Motor neuron (in vitro differentiated cells): Measurements from ENCODE around the gene CFAP298. TPM values are rescaled to one million over a fixed set of nuclear protein-coding genes. Genes with fewer than 3 reads are reported as not detected.
A peak's percentile ranks its signal among the peaks of the same experiment; 100 is the strongest.
"Not testable (repeated sequence)": the region's sequence is repeated elsewhere in the genome, so short reads cannot be mapped to it uniquely, and the experiment has no call there.

Source experiments
- ATAC-seq, 8 experiments: fragments of 200-7000 bp; cut with Tn5 transposase; replicated peaks in 6 of 8; 2 replicates each; pipeline ENCODE4 v1.8.0; 2021; ENCODE audit warnings: mild to moderate bottlenecking in 8 of 8, moderate library complexity in 8 of 8
- H3K27ac ChIP-seq, 2 donors: fragments of 250-450 bp; sonication (Bioruptor Pico); 2 replicates each; pipeline ENCODE4 v1.9.0; 2021; ENCODE audit warnings: antibody characterized with exemption in 2 of 2, mild to moderate bottlenecking in 2 of 2, moderate library complexity in 1 of 2
- H3K4me1 ChIP-seq, 2 donors: fragments of 250-450 bp; sonication (Bioruptor Pico); replicated peaks in 1 of 2; 2 replicates each; pipeline ENCODE4 v1.6.1; 2021; ENCODE audit warnings: antibody characterized with exemption in 2 of 2, mild to moderate bottlenecking in 2 of 2, moderate library complexity in 1 of 2
- H3K4me3 ChIP-seq, 5 donors: fragments of 250-450 bp; sonication (Bioruptor Pico); 2 replicates each; pipeline ENCODE4 v1.9.0; 2021; ENCODE audit warnings: antibody characterized with exemption in 5 of 5, mild to moderate bottlenecking in 5 of 5, moderate library complexity in 4 of 5
- WGBS, 10 experiments: fragments of 450-650 bp; shearing (Covaris generic); methylation state at CpG; one replicate each; pipeline ENCODE4 v1.0.0; 2022; 5-methylcytosine and 5-hydroxymethylcytosine counted together
- in situ Hi-C, 9 experiments: fragments of 400-800 bp; cut with MboI; loops; one replicate each; pipeline ENCODE4 v1.15.0; 2021; ENCODE audit warnings: low sequenced_read_pairs in 9 of 9, low pct_unique_long_range_greater_than_20kb in 2 of 9; ENCODE audit not compliant: unreplicated experiment in 9 of 9
- total RNA-seq, 8 experiments: library from RNA; unstranded; fragments of 300-600 nt; gene quantifications; 2 replicates each; pipeline versions ENCODE4 v1.2.3 to v1.2.4, GENCODE V29; 2022

The CFAP298 gene
- total RNA-seq, 8 experiments from 2014 or later = 24.2 to 267 (median 33.8) TPM

DNA sequence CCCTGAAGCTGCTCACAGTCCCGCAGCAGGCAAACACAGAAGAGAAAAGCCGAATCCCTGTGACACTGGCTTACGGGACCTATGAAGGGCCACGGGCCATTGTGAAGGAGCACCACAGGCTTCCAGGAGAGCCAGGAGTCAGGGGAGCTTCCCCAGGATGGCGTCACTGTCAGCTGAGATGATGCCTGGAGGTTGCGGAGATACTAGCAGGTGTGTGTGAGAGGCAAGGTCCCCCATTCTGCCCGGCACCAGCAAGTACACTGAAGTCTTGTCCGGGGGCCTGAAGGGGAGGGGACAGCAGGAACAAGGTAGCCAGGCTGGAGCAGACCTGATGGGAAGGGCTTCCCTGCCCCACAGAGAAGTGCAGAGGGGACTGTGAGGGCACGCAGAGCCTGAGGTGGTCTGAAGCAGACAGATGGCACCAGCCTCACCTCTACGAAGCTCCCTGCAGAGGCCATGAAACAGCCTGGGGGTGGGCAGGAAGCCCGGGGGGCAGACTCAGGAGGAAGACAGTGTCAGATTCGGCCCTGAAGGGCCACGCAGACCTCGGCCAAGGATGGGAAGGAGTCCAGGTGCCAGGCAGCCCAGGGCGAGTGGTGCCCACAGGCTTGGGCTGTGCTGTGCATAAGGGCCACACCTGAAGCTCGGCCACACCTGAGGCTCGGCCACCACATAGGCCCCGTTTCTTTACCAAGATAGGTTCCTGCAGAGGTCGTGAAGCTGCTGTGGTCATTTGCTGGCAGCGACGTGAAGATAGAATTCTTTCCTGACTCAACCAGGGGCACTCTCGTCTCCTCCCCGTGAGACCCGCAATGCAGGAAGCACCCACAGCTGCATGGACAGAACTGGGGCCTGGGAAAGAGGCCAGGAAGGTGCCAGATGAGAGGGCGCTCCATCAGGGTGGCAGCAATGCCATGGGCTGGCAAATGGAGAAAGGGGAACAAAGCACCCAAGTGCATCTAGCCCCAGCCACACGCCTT is 36.9 kb downstream of the CFAP298 start:
- 0 to 100% (median 83%) methylated on average over 1 to 13 of the region's 26 CpGs; no CpG with 5 or more reads in 1 of the 10 experiments for WGBS, 10 experiments
- in situ Hi-C loops = loop anchor here in 6 of 9 experiments (10.0 to 25.0 kb wide), 2 partner anchors 163 to 170 kb away; partner anchors contain the start of gene EVA1C (in 5 of the 6)

DNA sequence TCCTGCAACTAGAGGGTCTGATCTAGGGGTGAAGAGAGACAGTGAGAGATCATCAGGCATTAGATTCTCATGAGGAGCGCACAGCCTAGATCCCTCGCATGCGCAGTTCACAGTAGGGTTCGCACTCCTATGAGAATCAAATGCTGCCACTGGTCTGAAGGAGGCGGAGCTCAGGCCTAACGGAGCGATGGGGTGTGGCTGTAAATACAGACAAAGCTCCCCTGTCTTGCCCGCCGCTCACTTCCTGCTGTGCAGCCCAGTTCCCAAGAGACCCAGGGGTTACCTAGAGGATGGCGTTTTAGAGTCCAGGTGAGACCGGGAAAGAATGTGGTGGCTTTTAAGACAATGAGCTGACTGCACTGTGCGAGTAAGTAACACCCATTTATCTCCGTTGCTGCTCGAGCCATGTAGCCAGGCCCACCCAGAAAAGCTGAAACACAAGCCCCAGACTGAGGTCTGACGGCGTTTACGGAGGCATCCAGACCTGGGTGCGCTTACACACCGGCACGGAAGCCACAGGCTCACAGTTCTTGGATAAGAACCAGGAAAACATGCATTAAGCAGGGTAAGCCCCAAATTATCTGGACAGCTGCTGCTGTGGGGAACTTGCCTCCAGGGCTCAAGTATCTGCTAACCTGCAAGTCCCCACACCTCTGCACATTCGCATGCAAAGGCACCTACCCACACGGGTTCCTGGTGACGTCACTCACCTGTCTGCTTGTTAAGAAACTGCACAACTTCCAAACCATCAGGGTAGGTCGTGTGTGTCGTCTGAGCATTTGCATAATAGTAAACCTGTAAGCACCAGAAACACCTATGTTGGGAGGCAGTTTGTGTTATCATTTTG is 39.4 kb downstream of the CFAP298 start:
- Histone ChIP-seq H3K4me1 (peaks cover 0 to 2% of the 10 kb centered on the region in 2 donors), H3K4me3 (no peak overlapping the region), H3K27ac (no peak overlapping the region)
- WGBS, 10 experiments = 56 to 97% (median 90%) methylated on average over 5 to 18 of the region's 25 CpGs; no CpG with 5 or more reads in 3 of the 10 experiments
- ATAC-seq = no peak
- in situ Hi-C loops = loop anchor here in 3 of 9 experiments (10.0 to 25.0 kb wide), 2 partner anchors 160 to 168 kb away; partner anchors contain the start of gene EVA1C (in 2 of the 3)

More for the DNA sequence above, 36.9 kb downstream of the CFAP298 start:
- Histone ChIP-seq H3K4me1 (no peaks in the 10 kb centered on the region), H3K27ac (no peak overlapping the region), H3K4me3 (no peak overlapping the region)
- ATAC-seq = no peak

DNA sequence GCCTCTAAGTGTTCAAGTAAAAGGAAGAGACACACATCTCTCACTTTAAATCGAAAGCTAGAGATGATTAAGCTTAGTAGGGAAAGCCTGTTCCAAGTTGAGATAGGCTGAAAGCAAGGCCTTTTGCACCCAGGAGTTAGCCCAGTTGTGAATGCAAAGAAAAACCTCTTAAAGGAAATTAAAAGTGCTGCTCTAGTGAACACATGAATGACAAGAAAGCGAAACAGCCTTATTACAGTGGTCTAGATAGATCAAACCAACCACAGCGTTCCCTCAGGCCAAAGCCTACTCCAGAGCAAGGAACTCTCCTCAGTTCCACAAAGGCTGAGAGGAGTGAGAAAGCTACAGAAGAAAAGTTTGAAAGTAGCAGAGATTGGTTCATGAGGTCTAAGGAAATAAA is 41.7 kb downstream of the CFAP298 start:
- H3K27ac ChIP-seq = no peak overlapping the region
- H3K4me1 ChIP-seq = peaks cover 0 to 2% of the 10 kb centered on the region in 2 donors
- no peak overlapping the region for H3K4me3 ChIP-seq
- ATAC-seq = no peak
- in situ Hi-C loops = loop anchor here in 3 of 9 experiments (10.0 to 25.0 kb wide), 2 partner anchors 158 to 166 kb away; partner anchors contain the start of gene EVA1C (in 2 of the 3)
- 86 to 100% (median 93%) methylated on average over 1 to 3 of the region's 3 CpGs; no CpG with 5 or more reads in 4 of the 10 experiments for WGBS, 10 experiments

DNA sequence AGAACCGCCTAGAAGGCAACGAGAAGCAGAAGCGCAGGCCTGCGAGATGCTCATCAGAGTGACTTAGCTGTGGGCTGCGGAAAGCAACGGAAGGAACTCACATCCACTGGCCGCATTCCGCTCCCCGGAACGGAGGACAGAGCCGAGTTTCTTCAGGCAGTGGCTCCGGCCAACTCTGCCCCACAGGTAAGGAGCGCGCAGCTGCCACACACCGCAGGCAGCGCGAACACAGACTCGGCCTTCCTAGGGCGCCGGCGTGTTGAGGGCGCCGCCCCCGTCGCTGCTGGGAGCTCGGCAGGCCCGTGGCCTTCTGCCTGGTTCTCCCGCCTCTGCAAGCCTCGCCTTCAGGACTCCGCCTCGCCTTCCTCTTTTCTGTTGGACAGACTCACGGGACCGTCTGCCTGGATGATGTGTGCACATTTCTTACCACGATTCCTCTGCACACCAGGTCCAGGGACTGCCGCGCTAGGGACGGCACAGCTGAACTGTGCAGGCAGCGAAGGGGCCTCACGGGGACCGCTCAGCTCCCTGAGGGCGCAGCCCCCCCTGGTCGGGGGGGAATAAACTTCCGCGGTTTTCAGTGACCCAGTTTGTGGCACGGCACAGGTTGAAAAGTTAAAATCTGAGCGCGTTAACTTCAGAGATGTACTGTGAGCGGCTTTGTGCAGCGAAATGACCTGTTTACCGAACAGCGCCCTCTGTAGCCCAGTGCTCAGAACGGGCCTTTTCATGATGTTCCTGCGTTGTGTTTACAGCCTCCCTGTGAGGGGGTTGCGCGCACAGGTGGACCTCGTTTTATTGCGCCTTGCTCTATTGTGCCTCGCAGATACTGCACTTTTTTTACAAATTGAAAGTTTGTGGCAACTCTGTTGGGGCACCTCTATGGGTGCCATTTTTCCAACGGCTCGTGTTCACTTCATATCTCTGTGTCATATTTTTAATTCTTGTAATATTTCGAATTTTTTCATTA is 42.6 kb downstream of the CFAP298 start:
- H3K27ac ChIP-seq = peak overlapping the region in 1 of 2 donors; percentile 20
- peak; percentile 89 to 97 (median 93) for ATAC-seq
- WGBS, 10 experiments = 3 to 67% (median 18%) methylated on average over 2 to 25 of the region's 61 CpGs
- peaks cover 0 to 2% of the 10 kb centered on the region in 2 donors for H3K4me1 ChIP-seq
- in situ Hi-C loops = loop anchor here in 3 of 9 experiments (10.0 to 25.0 kb wide), 2 partner anchors 157 to 165 kb away; partner anchors contain the start of gene EVA1C (in 2 of the 3)
- peak overlapping the region; percentile 38 to 47 (median 46) for H3K4me3 ChIP-seq

DNA sequence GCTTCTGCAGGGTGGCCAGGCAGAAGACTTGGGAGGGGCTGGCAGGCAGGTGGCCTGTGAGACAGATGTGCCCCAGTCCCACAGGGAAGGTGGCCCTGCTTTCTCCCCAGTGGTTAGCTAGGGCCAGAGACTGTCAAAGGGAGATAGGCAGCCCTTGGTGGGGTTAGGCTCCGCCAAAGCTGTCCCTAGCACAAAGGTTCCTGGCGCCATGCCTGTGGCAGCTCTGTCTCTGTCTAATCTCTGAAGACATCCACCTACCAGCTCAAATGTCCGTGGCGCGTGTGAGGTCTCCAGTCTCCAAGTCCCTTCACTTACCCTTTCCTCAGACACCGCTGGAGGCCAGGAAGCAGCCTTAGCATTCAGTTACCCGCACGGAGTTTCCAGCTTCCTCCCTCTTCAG is 44.6 kb downstream of the CFAP298 start:
- 75 to 100% (median 94%) methylated on average over 2 to 6 of the region's 8 CpGs; no CpG with 5 or more reads in 2 of the 10 experiments for WGBS, 10 experiments
- in situ Hi-C loops = loop anchor here in 2 of 9 experiments (25.0 kb wide), 1 partner anchor 155 kb away; the partner anchor contains the start of gene EVA1C (in 2 of the 2)
- ATAC-seq = no peak

DNA sequence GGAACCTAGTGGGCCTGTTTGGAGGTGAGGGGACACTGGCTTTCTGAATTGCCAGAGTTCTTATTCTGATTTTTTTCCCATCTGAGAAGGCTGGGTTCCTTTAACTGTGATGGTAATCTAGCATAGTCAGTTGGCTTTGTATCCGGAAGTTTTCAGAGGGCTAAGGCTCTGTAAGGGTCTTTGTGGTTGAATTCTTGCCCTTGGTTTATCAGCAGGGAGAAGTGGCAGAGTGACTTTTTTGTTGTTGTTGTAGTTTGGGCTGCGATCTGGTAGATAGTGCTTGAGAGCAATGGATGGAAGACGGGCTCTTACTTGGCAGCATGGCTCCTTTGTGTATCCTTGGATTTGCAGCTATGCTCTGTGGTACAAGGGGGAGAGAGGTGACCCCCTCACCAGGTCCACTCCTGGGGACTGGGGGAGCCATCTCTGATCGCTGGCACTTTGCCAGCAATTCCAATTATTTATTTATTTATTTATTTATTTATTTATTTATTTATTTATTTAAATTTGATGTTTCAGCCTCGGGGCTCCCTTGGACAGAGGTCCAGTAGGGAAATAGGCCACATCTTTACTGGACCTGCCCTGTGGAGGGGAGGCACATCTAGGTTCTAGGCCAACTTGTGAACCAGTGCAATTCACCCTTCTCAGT is 45.3 kb downstream of the CFAP298 start:
- Histone ChIP-seq H3K4me1 (peaks cover 0 to 2% of the 10 kb centered on the region in 2 donors), H3K4me3 (no peak overlapping the region), H3K27ac (no peak overlapping the region)
- 44 to 100% (median 95%) methylated on average over 1 to 4 of the region's 5 CpGs; no CpG with 5 or more reads in 2 of the 10 experiments for WGBS, 10 experiments
- in situ Hi-C loops = loop anchor here in 2 of 9 experiments (25.0 kb wide), 1 partner anchor 155 kb away; the partner anchor contains the start of gene EVA1C (in 2 of the 2)
- no peak for ATAC-seq

More for the DNA sequence above, 44.6 kb downstream of the CFAP298 start:
- no peak overlapping the region for H3K4me3 ChIP-seq
- peaks cover 0 to 2% of the 10 kb centered on the region in 2 donors for H3K4me1 ChIP-seq
- no peak overlapping the region for H3K27ac ChIP-seq

DNA sequence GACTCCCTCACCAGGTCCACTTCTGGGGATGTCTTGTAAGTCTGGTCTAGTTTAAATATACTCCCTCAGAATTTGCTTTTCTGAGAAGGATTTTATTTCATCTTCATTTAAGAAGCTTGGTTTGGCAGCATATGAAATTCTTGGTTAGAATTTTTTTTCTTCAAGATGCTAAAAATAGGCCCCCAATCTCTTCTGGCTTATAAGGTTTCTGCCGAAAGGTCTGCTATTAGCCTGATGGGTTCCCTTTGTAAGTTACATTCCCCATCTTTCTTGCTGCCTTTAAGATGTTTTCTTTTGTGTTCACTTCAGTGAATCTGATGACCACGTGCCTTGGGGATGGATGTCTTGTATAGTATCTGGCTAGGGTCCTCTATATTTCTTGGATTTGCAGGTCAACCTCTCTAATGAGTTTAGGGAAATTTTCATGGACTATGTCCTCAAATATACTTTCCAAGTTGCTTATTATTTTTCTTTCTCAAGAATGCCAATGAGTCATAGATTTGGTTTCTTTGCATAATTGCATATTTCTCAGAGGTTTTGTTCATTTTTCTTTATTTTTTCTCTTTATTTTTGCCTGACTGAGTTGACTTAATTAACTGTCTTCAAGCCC is 46.2 kb downstream of the CFAP298 start:
- in situ Hi-C loops = loop anchor here in 2 of 9 experiments (25.0 kb wide), 1 partner anchor 154 kb away; the partner anchor contains the start of gene EVA1C (in 2 of the 2)
- H3K4me3 ChIP-seq = no peak overlapping the region

DNA sequence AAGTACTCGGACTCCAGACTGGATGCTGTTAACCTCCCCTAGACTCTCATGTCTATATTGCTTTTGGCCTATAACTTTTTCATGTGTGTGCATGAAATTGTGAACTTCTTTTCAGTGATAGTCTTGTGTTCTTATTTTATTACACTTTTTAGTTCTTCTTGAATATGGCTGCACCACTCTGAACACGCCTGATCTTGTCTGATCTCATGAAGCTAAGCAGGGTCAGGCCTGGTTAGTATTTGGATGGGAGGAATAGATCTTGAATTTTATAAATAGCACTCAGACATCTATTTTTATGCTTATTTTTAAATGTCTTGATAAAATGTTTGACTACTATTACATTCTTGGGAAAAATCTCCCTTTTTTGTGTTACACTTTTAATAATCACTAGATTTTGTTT is 49.3 kb downstream of the CFAP298 start:
- no peak overlapping the region for H3K4me3 ChIP-seq
- peaks cover 0 to 2% of the 10 kb centered on the region in 2 donors for H3K4me1 ChIP-seq
- H3K27ac ChIP-seq = no peak overlapping the region
- ATAC-seq = no peak
- 38 to 100% (median 90%) methylated on average over 1 to 2 of the region's 2 CpGs; no CpG with 5 or more reads in 1 of the 10 experiments for WGBS, 10 experiments
- in situ Hi-C loops = loop anchor here in 2 of 9 experiments (25.0 kb wide), 1 partner anchor 151 kb away; the partner anchor contains the start of gene EVA1C (in 2 of the 2)

More for the DNA sequence above, 46.2 kb downstream of the CFAP298 start:
- 55 to 94% (median 88%) methylated on average over 1 to 2 of the region's 2 CpGs; no CpG with 5 or more reads in 1 of the 10 experiments for WGBS, 10 experiments
- Histone ChIP-seq H3K27ac (no peak overlapping the region), H3K4me1 (peaks cover 2% of the 10 kb centered on the region in 2 donors)
- no peak for ATAC-seq

DNA sequence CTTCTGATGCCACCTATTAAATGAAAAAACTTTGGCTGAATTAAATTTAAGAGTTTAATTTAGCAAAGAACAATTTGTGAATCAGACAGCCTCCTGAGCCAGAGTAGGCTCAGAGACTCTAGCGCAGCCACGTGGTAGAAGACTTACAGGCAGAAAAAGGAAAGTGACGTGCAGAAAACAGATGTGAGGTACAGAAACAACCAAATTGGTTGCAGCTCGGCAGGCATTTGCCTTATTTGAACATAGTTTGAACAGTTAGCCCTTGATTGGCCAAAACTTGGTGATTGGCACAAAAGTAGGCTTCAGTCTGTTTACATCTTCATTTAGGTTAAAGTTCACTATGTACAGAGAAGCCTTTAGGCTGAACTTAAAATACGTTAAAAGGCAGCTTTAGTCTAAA is 49.8 kb downstream of the CFAP298 start:
- no peak overlapping the region for H3K27ac ChIP-seq
- 20 to 93% (median 59%) methylated on average over 1 to 5 of the region's 5 CpGs; no CpG with 5 or more reads in 1 of the 10 experiments for WGBS, 10 experiments
- H3K4me1 ChIP-seq = peaks cover 0 to 2% of the 10 kb centered on the region in 2 donors
- peak in 4 of 8 experiments; percentile 37 to 99 (median 88) for ATAC-seq
- in situ Hi-C loops = loop anchor here in 2 of 9 experiments (25.0 kb wide), 1 partner anchor 150 kb away; the partner anchor contains the start of gene EVA1C (in 2 of the 2)
- H3K4me3 ChIP-seq = no peak overlapping the region

DNA sequence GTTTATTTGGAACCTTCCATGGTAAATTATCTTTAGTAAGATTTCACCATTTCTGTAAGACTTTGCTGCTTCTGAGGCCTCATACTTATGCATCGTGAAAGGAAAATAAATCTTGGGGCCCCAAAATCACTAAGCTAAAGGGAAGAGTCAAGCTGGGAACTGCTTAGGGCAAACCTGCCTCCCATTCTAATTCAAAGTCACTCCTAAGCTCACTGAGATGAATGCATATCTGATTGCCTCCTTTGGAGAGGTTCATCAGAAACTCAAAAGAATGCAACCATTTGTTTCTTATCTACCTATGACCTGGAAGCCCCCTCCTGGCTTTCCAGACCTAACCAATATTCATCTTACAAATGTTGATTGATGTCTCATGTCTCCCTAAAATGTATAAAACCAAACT is 50.7 kb downstream of the CFAP298 start:
- 7 to 100% (median 92%) methylated on average over 1 of the region's 1 CpG; no CpG with 5 or more reads in 4 of the 10 experiments for WGBS, 10 experiments
- H3K4me1 ChIP-seq, H3K27ac ChIP-seq, H3K4me3 ChIP-seq, ATAC-seq: not testable (repeated sequence)
- in situ Hi-C loops = loop anchor here in 2 of 9 experiments (25.0 kb wide), 1 partner anchor 149 kb away; the partner anchor contains the start of gene EVA1C (in 2 of the 2)
